ENCODE results near the gene PALLD.

PALLD gene

DNA sequence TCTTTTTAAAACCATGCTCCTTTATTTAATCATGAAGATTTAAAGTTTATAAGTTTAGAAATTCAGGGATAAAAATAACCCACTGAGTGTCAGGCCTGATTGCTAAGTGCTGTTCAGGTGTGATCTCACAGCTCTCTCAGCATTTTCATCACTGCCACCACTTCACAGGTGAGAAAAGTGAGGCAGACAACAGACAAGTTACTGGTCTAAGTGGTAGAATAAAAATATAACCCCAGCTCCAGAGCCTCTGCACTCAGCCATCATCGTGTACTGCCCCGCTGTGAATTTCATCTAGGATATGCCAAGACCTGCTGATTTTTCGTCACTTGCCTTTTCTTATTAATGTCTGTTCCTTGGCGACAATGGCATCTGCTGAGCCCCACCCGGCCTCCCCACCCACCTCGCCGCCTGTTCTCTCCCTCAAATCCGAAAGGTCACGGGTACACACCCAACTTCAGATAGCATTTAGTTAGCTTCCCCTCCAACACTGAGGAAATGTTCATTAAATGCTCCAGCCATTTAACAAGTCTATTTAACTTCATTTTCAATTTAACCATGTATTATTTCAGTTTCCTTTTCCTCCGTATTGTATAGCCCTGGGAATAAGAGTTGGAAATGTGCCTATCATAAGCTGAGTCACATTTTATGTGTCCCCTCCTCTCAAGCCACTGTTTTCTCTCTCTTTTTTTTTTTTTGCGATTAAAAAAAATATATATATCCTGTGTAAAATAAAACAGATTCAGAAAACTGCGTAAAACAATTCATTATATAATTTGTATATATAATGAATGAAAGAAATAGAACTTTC lies 276.7 kb downstream of the PALLD start:
- TF ChIP-seq, protein P1, sequence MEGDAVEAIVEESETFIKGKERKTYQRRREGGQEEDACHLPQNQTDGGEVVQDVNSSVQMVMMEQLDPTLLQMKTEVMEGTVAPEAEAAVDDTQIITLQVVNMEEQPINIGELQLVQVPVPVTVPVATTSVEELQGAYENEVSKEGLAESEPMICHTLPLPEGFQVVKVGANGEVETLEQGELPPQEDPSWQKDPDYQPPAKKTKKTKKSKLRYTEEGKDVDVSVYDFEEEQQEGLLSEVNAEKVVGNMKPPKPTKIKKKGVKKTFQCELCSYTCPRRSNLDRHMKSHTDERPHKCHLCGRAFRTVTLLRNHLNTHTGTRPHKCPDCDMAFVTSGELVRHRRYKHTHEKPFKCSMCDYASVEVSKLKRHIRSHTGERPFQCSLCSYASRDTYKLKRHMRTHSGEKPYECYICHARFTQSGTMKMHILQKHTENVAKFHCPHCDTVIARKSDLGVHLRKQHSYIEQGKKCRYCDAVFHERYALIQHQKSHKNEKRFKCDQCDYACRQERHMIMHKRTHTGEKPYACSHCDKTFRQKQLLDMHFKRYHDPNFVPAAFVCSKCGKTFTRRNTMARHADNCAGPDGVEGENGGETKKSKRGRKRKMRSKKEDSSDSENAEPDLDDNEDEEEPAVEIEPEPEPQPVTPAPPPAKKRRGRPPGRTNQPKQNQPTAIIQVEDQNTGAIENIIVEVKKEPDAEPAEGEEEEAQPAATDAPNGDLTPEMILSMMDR (conservative IDR thresholded peaks at IDR 0.05; ENCODE audit: low read depth, low read length), result no peak
- H3K4me3 ChIP-seq (ENCODE audit: low read depth, low read length), result no peak overlapping the region
- no peak for DNase-seq (ENCODE audit: low read depth)

DNA sequence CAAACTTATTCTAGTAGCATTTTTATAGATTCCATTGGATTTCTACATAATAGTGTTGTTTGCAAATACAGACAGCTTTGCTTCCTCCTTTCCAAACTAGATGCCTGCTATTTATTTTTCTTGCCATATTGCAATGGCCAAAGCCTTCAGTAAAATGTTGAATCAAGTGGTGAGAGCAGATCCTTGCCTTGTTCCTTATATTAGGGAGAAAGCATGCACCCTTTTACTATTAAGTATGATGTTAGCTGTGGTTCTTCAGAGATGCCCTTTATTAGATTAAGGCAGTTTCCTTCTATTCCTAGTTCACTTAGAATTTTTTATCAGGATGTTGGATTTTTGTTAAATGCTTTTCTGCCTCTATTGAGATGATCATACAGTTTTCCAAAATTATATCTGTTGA lies 279.5 kb downstream of the PALLD start:
- DNase-seq (ENCODE audit: low read depth), result no peak
- TF ChIP-seq, protein P1 (conservative IDR thresholded peaks at IDR 0.05; ENCODE audit: low read depth, low read length), result no peak
- no peak overlapping the region for H3K4me3 ChIP-seq (ENCODE audit: low read depth, low read length)

DNA sequence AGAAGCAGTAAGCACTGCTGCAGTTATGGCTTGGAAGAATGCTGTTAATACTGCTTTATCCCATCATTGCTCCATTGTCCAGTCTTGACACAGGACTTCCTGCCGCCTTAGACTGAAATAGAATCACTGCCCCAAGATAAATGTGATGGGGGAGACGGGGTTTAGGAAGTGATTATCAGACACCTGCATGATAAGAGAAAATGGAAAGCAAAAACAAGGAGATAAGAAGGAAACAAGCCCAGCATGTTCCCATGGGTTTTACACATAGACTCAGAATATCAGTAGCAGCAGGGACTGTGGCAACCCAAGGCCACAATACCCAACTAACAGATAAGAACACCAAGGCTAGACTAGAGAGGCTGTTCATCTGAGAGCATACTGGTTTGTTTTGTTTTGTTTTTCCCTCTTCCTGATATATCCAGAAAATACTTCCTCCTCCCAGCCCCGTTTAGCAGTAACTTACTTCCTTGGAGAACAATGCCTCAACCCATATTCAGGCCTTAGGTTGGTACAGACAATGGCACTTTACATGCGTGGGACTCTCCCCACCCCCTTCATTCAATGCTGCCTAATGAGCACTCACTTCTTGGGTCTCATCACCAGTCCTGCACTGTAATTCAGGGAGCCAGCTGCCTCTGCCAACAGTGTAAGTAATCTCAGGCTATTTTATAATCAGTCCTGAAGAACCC lies 280.6 kb downstream of the PALLD start:
- H3K4me3 ChIP-seq (ENCODE audit: low read depth, low read length), result no peak overlapping the region
- DNase-seq (ENCODE audit: low read depth), result no peak
- TF ChIP-seq, protein P1 (conservative IDR thresholded peaks at IDR 0.05; ENCODE audit: low read depth, low read length), result no peak

DNA sequence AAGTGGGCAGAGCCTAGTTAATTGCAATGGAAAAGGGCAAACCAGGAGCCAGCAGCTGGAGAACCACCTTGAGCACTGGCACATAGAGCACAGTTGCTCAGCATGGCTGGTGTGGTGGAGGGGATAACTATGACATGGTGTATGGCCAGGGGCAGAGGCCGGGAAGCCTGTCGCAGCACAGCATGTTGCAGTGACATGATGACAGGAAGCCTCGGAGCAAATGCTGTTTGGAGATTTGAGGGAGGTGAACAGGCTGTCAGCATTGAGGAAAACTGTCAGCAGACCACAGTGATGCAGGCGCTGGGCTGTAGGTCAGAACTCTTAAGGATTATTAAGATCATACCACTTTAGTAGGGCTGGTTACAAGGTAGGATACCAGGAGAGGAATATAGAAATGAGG lies 284.5 kb downstream of the PALLD start:
- no peak overlapping the region for H3K4me3 ChIP-seq (ENCODE audit: low read depth, low read length)
- TF ChIP-seq, protein P1 (conservative IDR thresholded peaks at IDR 0.05; ENCODE audit: low read depth, low read length), result no peak
- DNase-seq (ENCODE audit: low read depth), result no peak

DNA sequence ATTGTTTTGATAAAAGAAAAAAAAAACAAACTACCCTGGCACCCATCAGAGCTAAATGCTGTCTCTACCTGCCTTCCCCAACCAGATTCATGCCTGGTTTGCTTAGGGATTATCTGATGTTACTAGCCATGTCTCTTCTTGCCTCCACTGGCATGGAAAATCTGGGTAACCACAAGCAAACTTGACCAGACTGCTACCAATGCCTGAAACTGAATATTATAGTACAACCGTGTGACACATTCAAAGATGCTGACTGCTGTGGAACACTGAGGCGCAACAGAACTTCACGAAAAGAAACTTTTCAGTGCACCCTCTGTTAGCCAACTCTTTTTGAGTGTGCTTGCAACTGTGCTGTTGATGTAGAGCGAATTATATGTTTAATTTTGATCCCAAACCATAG lies 285.1 kb downstream of the PALLD start:
- DNase-seq (ENCODE audit: low read depth), result no peak
- H3K4me3 ChIP-seq (ENCODE audit: low read depth, low read length), result no peak overlapping the region
- TF ChIP-seq, protein P1 (conservative IDR thresholded peaks at IDR 0.05; ENCODE audit: low read depth, low read length), result no peak

DNA sequence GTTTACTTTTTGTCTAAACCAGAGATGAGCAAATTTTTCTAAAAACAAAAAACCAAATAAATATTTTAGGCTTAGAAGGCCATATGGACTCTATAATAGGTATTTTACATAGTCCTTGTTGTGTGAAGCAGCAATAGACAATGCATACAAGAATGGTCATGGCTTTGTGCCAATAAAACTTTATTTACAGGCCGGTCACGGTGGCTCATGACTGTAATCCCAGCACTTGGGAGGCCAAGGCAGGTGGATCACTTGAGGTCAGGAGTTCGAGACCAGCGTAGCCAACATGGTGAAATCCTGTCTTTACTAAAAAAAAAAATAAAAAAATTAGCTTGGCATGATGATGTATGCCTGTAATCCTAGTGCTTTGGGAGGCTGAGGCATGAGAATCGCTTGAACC lies 285.6 kb downstream of the PALLD start:
- DNase-seq (ENCODE audit: low read depth), result no peak
- no peak overlapping the region for H3K4me3 ChIP-seq (ENCODE audit: low read depth, low read length)
- TF ChIP-seq, protein P1 (conservative IDR thresholded peaks at IDR 0.05; ENCODE audit: low read depth, low read length), result no peak

All from choroid plexus epithelial cell (primary cell).